Measurements from ENCODE around the gene PITPNC1. TPM values are rescaled to one million over a fixed set of nuclear protein-coding genes. Genes with fewer than 3 reads are reported as not detected.

PITPNC1 gene
- total and polyA plus RNA-seq, 2 experiments from 2014 or later: 5.8 to 7.3 TPM

DNA sequence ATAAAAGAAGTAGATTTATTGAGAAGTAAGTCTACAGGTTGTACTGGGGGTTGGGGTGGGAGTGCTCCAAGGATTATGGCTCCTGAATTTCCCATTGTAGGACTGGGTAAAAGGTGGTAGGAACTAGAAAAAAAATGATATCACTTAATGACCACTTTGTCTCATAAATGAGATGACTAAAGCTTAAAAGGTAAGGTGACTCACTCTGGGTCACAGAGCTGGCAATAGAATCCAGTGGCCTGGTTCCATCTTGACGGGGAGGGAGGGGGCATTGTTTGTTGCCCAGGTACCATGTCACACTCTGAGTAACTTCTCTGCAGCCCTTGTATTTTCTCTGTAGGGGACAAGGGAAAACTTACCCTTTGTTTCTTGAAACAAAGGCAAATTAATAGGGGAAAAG, 126.1 kb downstream of the PITPNC1 start:
- Histone ChIP-seq H2AFZ (no peak overlapping the region), H3F3A (ENCODE audit: insufficient read depth) (0 out of 2 replicates have a peak, but pooled peaks cover 9% of the 10 kb centered on the region), H3K9me3 (ENCODE audit: low read depth) (no peaks in the 10 kb centered on the region), H3K27ac (no peak overlapping the region), H3K9me2 (ENCODE audit: insufficient read depth) (no peaks in the 10 kb centered on the region), H3K4me2 (ENCODE audit: unreplicated experiment) (no peak overlapping the region), H3K9ac (no peak overlapping the region), H3K27me3 (replicated peaks; ENCODE audit: insufficient read depth) (no peaks in the 10 kb centered on the region), H3K4me1 (ENCODE audit: insufficient read depth) (peaks cover 13% of the 10 kb centered on the region), H3K36me3 (ENCODE audit: low read depth) (no peaks in the 10 kb centered on the region), H3K4me3 (no peak overlapping the region), H3K79me2 (ENCODE audit: insufficient read depth) (peaks cover 83% of the 10 kb centered on the region), H4K20me1 (ENCODE audit: insufficient read depth) (no peaks in the 10 kb centered on the region)
- in situ Hi-C loops (cut with MboI): no loop called here
- peak; percentile 62 for DNase-seq
- WGBS, 2 experiments (ENCODE audit: low coverage in 1 of 2, low lambda C conversion rate in 2 of 2, missing lambda C conversion rate in 2 of 2): 13 to 19% methylated on average over 1 of the region's 1 CpG
- TF ChIP-seq EZH2 (IDR thresholded peaks at IDR 0.05; ENCODE audit: insufficient read depth, poor library complexity, severe bottlenecking) (no peak), EZH2phosphoT487 (IDR thresholded peaks at IDR 0.05; ENCODE audit: insufficient read depth, low read depth) (no peak)

DNA sequence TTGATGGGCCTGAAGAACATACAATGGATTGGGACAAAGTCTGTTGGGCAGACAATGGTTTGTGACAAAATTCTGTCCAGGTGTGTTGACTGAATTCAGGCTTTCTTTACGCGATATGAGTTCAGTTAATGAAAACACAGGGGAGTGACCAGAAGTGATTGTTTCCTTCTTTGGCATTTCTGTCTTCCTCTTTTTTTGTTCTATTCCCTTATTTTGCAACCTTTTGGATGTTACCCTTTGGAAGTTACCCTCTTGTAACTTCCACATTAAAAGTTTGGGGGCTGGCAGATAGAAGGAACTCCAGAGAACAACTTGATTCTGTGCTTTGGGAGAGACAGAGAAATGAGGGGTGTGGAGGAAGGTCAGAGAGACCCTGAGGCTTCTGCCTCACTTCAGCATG, 126.7 kb downstream of the PITPNC1 start:
- Histone ChIP-seq H3K79me2 (ENCODE audit: insufficient read depth) (peaks cover 83% of the 10 kb centered on the region), H3K36me3 (ENCODE audit: low read depth) (no peaks in the 10 kb centered on the region), H3K27me3 (replicated peaks; ENCODE audit: insufficient read depth) (no peaks in the 10 kb centered on the region), H3K4me1 (ENCODE audit: insufficient read depth) (peaks cover 13% of the 10 kb centered on the region), H3K9me3 (ENCODE audit: low read depth) (no peaks in the 10 kb centered on the region), H4K20me1 (ENCODE audit: insufficient read depth) (no peaks in the 10 kb centered on the region), H3F3A (ENCODE audit: insufficient read depth) (0 out of 2 replicates have a peak, but pooled peaks cover 9% of the 10 kb centered on the region), H3K27ac (no peak overlapping the region), H3K4me2 (ENCODE audit: unreplicated experiment) (no peak overlapping the region), H2AFZ (no peak overlapping the region), H3K9ac (no peak overlapping the region), H3K9me2 (ENCODE audit: insufficient read depth) (no peaks in the 10 kb centered on the region), H3K4me3 (no peak overlapping the region)
- WGBS, 2 experiments (ENCODE audit: low coverage in 1 of 2, low lambda C conversion rate in 2 of 2, missing lambda C conversion rate in 2 of 2): 69 to 82% methylated on average over 2 of the region's 2 CpGs
- no peak for DNase-seq
- in situ Hi-C loops (cut with MboI): no loop called here
- no peak for TF ChIP-seq EZH2 (IDR thresholded peaks at IDR 0.05; ENCODE audit: insufficient read depth, poor library complexity, severe bottlenecking)
- no peak for TF ChIP-seq EZH2phosphoT487 (IDR thresholded peaks at IDR 0.05; ENCODE audit: insufficient read depth, low read depth)

DNA sequence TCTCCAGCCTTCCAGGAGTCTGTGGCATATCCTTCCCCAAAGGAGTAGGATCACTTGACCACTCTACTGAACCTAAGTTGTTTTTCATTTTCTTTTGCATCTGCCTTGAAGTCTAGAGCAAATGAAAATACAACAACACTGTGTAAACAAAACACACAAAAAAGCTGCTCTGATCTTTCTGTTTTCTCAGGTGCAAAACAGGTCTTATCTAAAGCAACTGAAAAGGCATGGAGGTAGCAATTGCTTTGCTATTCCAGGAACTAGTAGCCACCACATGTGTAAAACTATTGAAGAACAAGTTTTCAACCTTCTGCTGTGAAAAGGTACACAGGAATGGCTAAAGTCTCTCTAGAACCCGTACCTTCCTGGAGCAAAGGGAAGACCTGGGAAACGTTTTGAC, 127.1 kb downstream of the PITPNC1 start:
- H3K79me2 ChIP-seq (ENCODE audit: insufficient read depth): peaks cover 82% of the 10 kb centered on the region
- H3K27me3 ChIP-seq (replicated peaks; ENCODE audit: insufficient read depth): no peaks in the 10 kb centered on the region
- in situ Hi-C loops (cut with MboI): no loop called here
- no peak for DNase-seq
- no peaks in the 10 kb centered on the region for H3K36me3 ChIP-seq (ENCODE audit: low read depth)
- WGBS, 2 experiments (ENCODE audit: low coverage in 1 of 2, low lambda C conversion rate in 2 of 2, missing lambda C conversion rate in 2 of 2): 96 to 100% methylated on average over 2 of the region's 2 CpGs
- H3F3A ChIP-seq (ENCODE audit: insufficient read depth): 0 out of 2 replicates have a peak, but pooled peaks cover 9% of the 10 kb centered on the region
- H3K4me3 ChIP-seq: no peak overlapping the region
- no peaks in the 10 kb centered on the region for H3K9me2 ChIP-seq (ENCODE audit: insufficient read depth)
- H4K20me1 ChIP-seq (ENCODE audit: insufficient read depth): no peaks in the 10 kb centered on the region
- no peak for TF ChIP-seq EZH2phosphoT487 (IDR thresholded peaks at IDR 0.05; ENCODE audit: insufficient read depth, low read depth)
- no peak for TF ChIP-seq EZH2 (IDR thresholded peaks at IDR 0.05; ENCODE audit: insufficient read depth, poor library complexity, severe bottlenecking)
- no peak overlapping the region for H3K9ac ChIP-seq
- H2AFZ ChIP-seq: no peak overlapping the region
- no peaks in the 10 kb centered on the region for H3K9me3 ChIP-seq (ENCODE audit: low read depth)
- no peak overlapping the region for H3K4me2 ChIP-seq (ENCODE audit: unreplicated experiment)
- H3K4me1 ChIP-seq (ENCODE audit: insufficient read depth): peaks cover 13% of the 10 kb centered on the region
- H3K27ac ChIP-seq: no peak overlapping the region

DNA sequence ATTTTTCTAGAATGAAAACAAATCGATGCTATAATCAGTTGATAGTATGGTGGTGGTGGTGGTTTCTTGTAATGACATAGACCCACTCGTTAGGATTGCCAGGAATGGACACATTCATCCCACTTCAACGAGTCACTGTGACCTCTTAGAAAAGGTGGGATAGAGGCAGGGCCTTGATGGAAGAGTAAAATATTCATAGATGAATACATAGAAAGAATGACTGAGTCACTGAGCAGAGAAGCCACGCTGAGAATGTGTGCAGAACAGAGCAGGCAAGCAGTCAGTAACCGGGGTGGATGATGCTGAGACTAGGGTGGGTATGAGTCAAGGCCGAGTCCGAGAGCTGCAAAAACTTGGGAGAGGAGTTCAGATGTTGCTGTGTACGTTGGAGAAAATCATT, 129.9 kb downstream of the PITPNC1 start:
- 0 out of 2 replicates have a peak, but pooled peaks cover 9% of the 10 kb centered on the region for H3F3A ChIP-seq (ENCODE audit: insufficient read depth)
- peak overlapping the region; percentile 42; the same call in 1 of the 2 replicates for H2AFZ ChIP-seq
- H3K27ac ChIP-seq: peak overlapping the region; percentile 63
- TF ChIP-seq EZH2phosphoT487 (IDR thresholded peaks at IDR 0.05; ENCODE audit: insufficient read depth, low read depth) (no peak), EZH2 (IDR thresholded peaks at IDR 0.05; ENCODE audit: insufficient read depth, poor library complexity, severe bottlenecking) (no peak)
- DNase-seq: peak; percentile 92
- 13 to 20% methylated on average over 8 of the region's 8 CpGs for WGBS, 2 experiments (ENCODE audit: low coverage in 1 of 2, low lambda C conversion rate in 2 of 2, missing lambda C conversion rate in 2 of 2)
- H3K4me3 ChIP-seq: no peak overlapping the region
- H3K9ac ChIP-seq: peak overlapping the region; percentile 28
- no peaks in the 10 kb centered on the region for H3K9me3 ChIP-seq (ENCODE audit: low read depth)
- peak overlapping the region; percentile 66 for H3K4me2 ChIP-seq (ENCODE audit: unreplicated experiment)
- H3K27me3 ChIP-seq (replicated peaks; ENCODE audit: insufficient read depth): no peaks in the 10 kb centered on the region
- H3K4me1 ChIP-seq (ENCODE audit: insufficient read depth): peaks cover 21% of the 10 kb centered on the region
- no peaks in the 10 kb centered on the region for H4K20me1 ChIP-seq (ENCODE audit: insufficient read depth)
- in situ Hi-C loops (cut with MboI): no loop called here
- H3K79me2 ChIP-seq (ENCODE audit: insufficient read depth): peaks cover 73% of the 10 kb centered on the region
- no peaks in the 10 kb centered on the region for H3K9me2 ChIP-seq (ENCODE audit: insufficient read depth)
- H3K36me3 ChIP-seq (ENCODE audit: low read depth): no peaks in the 10 kb centered on the region

All from GM23248 (cell line).